Retina (tissue), 1 donor: ENCODE data around the gene OR2T11.
"Not testable (repeated sequence)": the region's sequence is repeated elsewhere in the genome, so short reads cannot be mapped to it uniquely, and the experiment has no call there.

Source experiments
- DNase-seq: peaks from one replicate; pipeline ENCODE4 v3.0.0-alpha.2; 2016

The OR2T11 gene

DNA sequence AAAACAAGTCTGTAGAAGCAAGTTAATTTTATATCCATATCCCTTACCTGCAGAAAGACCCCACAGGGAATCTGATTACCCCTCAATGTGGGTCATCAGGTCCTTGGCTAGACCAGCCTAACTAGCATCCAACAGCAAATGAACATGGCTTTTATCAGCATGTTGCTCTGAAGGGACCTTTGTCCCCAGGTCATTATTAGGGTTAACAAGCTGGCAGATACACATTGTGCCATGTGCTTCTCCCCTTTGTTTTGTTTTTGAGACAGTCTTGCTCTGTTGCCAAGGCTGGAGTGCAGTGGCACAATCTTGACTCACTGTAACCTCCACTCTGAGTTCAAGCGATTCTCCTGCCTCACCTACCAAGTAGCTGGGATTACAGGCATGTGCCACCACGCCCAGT lies at the start of gene OR2T11:
Gene OR2T11, minus strand, starts transcription at position 101 of the 400 bp plus-strand sequence. CDS start 7,963 bp downstream, outside the sequence.
- not testable (repeated sequence) for DNase-seq

- DNase-seq, result no peak
Observed at GRCh38 chr1:248681651-248682050, 46.8 kb upstream of the OR2T11 start.

GRCh38 chr1:248670003-248670402 lies 35.1 kb upstream of the OR2T11 start:
- no peak for DNase-seq

- DNase-seq, result not testable (repeated sequence)
Observed at GRCh38 chr1:248663453-248664328, 28.8 kb upstream of the OR2T11 start.

DNA sequence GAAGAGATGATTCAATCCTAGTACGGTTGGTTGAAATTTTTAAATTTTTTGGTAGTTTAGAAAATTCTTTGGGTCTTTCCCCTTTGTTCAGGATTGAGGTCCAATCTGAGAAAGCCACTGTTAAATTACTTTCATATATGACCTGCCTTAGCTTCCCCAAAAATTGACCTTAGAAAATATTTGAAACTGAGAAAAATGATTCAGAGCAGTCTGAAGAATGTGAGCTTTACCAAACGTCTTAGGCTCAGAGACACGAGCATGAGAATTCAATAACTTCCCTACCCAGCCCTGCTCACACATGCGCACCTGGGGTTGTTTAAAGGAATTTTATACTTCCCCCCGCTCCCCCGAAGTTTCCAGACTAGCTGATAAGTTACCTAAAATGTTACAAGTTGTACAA lies 21.9 kb upstream of the OR2T11 start:
- not testable (repeated sequence) for DNase-seq

DNA sequence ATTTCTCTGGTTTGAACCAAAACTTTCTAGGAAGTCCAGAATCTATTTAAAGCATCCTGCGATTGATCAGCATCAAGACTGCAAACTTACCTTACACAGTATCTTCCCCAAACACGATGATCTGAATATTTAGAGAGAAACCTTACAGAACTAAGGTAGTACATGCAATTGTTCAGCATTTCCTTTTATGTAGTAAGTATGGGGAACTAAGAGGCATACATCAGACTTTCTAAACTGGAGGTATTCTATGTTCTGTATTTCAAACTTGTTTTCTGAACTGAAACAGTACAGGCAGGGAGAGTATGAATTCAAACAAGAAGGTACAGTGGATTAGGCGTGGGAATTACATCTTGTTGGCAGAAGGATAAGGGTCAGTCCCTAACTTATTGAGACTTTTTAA lies 20.5 kb upstream of the OR2T11 start, which contains the start of gene OR2T27:
Gene OR2T27, minus strand, starts transcription at position 175 of the 400 bp plus-strand sequence. CDS start 4,644 bp downstream, outside the sequence.
- not testable (repeated sequence) for DNase-seq

DNA sequence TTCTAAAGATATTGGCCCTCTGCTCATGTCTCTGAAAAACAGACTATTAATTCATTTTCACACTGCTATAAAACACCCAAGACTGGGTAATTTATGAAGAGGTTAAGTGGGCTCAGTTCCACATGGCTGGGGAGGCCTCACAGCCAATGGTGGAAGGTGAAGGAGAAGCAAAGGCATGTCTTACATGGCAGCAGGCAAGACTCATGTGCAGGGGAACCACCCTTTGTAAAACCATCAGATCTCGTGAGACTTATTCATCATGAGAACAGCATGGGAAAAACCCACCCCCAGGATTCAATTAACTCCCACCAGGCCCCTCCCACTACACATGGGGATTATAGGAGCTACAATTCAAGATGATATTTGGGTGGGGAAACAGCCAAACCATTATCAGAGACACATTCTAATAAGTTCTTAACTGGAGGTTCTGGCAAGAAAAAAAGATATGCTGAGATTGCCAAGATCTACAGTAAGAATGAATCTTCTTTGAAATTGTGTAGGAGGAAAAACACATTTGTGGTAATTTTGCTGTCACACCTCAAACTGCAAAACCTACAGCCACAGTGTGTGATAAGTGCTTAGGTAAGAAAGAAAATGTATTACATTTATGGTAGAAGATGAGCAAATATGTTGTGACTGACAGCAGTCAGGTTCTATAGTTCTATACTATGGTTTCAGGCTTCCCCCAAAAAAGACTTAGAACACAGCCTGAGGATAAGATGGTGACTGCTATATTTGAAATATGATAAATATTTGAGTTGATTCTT lies 14.1 kb upstream of the OR2T11 start:
- not testable (repeated sequence) for DNase-seq

DNA sequence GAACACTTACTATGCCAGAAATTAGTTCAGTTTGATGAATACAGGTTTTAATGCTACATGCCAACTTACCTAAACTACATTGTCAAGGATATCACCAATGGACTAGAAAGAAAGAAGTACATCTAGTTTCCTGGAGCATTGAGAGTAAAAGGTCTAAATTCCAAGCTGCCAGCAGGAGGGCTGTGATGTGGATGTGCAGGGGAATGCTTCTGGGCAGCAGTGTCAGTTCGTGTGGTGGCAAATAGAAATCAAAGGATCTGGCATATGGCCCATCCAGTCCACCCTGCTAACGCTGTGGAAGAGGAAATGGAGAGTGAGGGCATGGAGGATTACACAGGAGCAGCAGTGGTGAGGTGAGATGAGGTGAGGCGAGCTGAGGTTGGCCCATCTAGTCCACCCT lies 10.3 kb upstream of the OR2T11 start, which contains the start of gene OR2T35:
Gene OR2T35, minus strand, starts transcription at position 101 of the 400 bp plus-strand sequence. CDS start 6,020 bp downstream, outside the sequence.
- not testable (repeated sequence) for DNase-seq

DNA sequence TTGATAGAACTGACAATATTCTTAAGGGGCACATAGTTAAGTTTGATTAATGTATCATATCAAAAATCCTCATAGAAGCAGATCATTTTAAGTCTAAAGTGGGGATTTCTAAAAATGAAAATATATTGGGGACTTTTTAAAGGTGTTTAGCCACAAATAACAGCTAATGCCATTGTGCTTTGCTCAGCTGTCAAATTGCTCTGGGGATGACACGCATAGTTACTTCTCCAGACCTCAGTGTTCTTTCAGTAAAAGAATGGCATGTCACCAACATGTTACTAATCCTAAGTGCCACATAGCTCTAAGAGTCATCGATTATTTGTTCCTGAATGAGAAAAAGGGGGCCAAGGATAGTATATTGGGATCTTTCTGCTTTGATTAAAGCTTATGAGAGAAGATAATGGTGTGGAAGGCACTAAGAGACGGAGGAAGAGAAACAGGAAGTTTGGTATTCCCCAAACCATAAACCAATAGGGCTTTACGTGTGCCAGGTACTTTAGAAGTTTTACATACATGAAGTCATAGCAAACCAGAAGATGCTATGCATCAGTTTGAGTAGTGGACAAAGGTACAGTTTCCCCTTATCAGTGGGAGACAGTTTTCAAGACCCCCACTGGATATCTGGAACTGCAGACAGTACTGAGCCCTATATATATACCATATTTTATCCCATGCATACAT lies 8.2 kb upstream of the OR2T11 start:
- not testable (repeated sequence) for DNase-seq

DNA sequence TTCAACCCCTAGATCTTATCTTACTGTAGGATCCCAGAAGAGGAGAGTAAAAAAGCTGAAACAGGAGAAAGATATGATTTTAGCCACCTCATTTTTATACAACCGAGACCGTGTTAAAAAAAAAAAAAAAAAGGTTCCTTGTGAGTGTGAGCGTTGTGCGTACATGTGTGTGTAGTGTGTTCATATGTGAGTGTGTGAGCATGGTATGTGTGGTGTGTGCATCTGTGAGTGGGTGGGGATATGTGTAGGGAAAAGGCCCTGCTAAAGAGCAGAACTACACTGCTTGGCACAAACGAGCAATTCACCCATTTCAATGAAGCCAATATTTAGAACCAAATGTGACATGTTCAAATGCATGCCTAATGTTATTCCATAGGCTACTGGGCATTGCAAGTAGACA lies 6.7 kb upstream of the OR2T11 start:
- not testable (repeated sequence) for DNase-seq

DNA sequence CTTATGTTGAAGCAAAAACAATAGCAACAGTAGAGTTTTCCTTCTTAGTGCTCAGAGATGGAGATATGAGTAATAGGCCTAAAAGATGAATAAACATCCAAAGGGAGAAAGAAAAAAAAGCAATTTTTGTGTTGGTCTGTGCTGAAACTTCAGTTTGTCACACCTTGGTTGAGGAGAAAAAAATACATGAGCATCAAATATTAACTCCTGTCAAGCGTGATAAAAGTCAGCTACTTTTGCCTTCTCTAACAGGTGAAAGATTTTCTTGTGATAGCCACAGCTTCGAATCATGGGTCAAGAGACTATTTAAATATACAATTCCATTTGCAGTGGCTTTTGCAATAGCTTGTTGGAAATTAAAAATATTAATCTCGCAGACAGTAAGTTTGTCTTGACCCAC lies 6.0 kb upstream of the OR2T11 start:
- DNase-seq, result not testable (repeated sequence)

DNA sequence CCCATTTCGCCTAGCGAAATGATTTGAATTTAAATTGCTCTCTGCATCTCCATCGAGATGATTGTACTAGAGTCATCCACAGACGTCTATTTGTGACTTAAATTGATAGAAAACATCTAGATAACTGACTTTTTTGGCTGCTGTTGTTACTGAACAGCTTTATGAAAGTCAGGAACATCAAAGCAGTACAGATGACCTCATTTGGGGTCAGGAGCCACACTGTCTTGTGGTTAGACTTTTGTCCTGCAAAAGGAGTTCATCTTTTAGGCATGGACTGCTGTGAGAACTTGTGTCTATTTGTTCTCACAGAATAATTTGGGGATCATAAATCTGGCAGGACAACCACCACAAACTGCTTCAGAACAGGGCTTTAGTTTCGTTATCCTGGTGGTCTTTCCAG lies 4.8 kb upstream of the OR2T11 start:
- DNase-seq, result not testable (repeated sequence)

- DNase-seq, result not testable (repeated sequence)
Observed at GRCh38 chr1:248636612-248637011, 1.7 kb upstream of the OR2T11 start.

DNA sequence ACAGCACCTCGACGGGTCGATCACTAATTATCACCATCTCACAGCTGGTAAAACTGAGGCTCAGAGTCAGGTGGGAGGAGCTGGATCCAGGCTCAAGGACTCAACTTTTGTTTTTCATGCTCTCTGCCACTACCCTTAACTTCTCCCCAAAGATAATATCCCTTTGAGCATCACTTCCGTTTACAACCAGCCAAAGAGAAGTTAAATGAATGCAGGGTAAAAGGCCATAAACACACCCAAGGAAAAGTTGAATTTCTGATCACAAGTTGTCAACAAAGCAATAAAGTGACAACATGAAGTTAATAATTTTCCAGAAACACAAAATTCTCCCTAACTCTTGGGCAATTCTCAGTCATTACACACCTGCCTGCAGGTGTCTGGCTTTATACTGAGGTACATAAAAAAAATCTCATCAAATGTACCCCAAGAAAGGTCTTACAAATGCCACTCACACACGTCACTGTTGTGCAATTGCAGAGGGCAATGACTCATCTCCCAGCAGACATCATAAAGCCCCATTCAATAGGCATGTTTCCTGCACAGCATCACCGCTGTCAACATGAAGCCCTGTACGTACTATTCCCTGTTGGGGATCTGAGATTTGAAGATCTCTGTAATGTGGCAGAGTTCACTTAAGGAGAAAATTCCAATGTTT lies 3.4 kb downstream of the OR2T11 start:
- no peak for DNase-seq

DNA sequence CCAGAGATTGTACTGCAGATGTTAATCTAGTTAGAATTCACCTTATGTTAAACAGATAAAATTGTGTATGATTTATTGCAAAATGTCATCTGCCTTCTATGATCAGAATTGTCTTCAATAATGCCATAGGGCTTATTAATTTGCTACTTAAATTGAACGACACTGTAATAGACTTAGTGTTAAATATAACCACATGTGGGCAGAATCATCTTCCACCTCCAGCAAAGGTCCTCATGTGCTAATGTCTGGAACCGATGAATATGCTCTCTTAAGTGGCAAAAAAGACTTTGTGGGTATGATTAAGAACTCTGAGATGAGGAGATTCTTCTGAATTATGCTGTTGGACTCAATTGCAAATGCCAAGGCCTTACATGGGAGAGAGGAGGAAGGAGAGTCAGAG lies 4.3 kb downstream of the OR2T11 start:
- no peak for DNase-seq

DNA sequence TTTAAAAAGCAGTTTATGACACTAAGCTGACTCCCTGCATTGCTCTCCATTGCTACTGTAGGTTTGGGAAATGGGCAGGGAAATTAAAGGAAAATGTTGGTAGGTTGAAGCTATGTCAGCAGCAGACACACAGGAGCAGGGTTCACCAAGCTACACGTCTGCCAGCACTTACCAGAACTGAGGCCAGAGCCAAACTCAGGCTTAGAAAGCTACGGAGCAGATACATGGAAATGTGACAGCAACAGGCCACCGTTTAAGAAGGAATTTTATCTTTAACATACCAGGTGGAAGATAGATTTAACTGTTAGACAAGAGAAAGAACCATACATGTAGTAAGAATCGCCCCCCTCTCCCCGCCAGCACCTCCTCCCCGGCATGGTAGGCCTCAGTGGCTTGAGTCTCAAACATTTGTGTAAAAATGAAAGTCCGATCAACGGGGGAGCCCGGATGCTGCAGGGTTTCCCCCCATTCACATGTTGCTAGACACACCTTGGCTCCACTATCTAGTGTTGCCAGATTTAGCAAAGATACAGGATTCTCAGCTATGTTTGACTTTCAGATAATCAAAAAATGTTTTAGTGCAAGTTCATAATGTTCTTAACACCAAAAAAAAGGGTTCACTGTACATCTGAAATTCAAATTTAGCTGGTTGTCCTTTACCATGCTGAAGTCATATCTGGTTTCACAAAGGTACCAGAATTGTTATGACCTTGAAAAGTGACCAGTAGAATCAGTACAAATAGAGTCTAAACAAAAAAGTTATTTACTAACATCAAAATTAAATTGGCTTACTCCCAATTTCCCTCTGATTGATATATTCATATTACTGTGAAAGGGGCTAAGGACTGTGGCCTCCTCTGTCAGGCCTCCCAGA lies 6.7 kb downstream of the OR2T11 start:
- DNase-seq, result no peak

DNA sequence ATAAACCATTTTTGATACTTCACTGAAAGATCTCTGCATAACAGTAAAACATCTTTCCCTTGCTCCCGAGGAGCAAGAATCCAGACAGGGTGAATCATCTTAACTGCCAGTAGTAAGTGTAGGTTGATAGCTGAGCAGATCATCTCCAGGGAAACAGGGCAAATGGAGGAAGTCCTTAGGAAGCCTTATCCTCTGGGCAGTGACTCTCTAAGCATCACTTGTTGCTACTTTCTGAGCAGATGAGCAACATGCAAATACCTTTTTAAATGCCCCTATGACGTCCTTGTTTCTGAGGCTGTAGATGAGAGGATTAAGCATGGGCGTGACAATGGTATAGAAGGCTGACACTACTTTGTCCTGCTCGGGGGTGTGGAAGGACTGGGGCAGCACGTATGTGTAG lies 8.9 kb downstream of the OR2T11 start:
- DNase-seq, result no peak

DNA sequence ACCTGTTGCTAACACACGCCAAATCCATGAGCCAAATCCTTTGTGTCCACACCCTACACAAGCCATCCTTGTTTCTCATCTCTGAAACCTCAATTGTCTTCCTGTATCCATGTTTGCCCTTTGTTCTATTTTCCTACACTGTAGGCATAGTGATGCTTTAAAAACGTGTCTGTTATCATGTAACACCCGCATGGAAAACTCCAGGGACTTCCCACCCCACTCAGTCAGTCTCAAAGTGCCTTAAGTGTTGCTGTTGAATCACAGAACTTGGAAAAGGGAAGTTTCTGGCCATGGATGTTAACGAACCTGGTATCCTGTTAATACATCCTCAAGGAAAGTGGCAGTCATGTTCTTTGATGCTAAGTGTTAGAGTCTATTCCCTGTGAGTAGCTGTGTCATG lies 9.7 kb downstream of the OR2T11 start:
- DNase-seq, result no peak

- DNase-seq, result no peak
Observed at GRCh38 chr1:248622570-248623001, 12.3 kb downstream of the OR2T11 start.

DNA sequence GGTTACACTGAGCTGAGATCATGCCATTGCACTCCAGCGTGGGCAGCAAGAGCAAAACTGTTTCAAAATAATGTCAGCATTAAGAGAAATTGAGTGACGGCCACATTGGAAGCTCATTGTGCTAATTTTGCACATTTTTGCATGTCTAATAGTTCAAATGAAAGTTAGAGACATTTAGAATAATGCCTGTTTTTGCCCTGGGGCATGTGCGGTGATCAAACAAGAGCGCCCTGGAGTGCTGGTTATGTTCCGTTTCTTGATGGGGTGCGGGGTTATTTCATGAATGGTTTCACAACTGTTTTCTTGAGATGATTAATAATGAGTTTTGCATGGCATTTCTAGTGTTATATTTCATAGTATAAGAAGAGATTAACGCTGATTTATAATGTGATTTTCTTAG lies 13.1 kb downstream of the OR2T11 start:
- DNase-seq, result no peak

DNA sequence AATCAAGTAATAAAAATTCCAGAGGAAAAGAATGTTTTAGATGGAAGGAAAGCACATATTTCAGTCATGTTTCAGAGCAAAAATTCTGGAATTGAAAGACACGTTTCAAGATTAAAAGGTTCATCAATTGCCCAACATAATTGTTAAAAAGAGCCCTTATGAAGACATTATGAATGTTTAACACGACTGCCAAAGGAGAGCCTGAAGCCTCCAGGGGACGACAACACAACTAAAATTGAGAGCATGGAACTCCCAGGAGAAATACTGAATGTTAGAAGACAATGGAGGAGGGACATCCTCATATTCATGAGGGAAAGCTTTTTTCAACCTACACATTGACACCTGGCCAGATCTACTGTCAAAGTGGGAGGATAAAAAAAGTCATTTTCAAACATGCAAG lies 16.0 kb downstream of the OR2T11 start:
- DNase-seq, result no peak
